CD4-positive, alpha-beta T cell treated with Interleukin-12 subunit alpha and Interleukin-12 subunit beta, for 1 hour (primary cell): ENCODE measurements around the gene ANKRD60.
A peak's percentile ranks its signal among the peaks of the same experiment; 100 is the strongest.

ENCODE experiments used
- DNase-seq: peaks from one replicate; pipeline ENCODE4 v3.0.0-alpha.2; 2020

Gene ANKRD60

DNA sequence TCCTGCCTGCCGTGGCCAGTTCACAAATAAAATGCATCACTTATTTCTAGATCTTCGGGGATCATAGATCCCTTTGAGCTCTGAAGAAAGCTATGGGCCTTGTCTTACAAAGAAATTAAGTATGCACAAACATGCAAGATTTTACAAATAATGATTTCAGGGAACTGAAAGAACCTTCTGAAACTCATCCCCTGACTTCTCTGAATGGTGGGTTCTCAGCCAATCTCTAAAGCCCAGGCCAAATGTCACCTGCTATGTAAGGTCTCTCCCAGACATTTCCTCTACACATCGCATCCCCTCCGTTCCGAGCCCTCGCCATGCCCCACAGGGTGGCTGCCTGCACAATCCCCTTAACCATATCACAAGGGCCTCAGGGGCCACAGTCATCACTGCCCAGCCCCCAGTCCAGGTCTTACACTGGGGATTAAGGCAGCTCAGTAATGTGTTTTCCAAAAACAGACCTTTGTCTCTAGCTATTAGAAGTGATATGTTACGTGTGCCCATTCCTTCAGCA lies 16.1 kb upstream of the ANKRD60 start:
- no peak for DNase-seq

DNA sequence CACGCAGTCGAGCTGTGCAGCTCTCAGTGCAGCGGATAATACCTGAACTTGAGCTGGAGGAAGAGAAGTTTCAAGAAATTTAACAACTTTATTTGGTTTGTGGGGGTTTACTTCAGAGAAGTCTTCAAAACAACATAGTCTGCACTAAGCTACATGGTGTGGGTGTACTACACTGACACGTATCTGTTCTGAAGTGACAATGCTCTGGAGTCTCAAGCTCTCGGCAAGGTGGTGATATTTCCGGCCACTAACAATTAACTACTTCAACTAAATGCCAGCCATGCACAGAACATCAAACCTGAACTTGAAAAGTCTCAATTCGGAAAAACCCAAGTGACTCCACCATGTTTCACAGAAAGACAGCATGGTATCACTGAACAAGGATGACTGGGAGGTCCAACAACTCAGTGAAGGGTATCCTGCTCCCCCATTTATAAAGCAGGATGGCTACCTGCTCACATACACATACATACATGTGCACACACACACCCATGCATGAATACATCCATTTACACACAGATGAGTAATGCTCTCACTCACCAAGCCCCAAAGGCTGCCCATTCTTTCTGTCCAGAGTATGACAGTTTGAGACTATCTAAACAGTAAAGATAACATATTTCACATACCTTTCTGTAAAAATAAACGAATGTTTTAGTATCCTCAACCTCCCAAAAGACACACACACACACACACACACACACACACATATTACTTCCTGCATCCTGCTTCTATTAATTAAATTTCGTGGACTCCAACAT lies 15.4 kb upstream of the ANKRD60 start:
- DNase-seq = no peak

DNA sequence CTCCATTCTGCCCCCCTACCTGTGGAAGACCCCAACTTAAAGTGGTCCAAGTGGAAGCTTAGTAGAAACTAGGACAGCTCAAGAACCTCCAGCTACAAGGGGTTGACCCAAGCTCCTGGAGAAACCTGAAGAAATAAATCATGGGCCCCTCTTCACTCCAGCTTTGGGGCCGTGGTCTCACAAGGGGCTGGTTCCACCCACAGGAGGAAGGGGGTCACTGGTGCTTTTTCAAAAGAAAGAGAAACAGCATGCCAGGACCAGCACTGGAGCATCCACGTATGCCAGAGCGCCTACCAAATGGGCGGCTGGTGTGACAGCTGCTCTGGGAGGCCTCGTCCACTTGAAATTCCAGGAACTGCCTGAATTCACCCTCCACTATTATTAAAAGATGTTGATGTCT lies 14.4 kb upstream of the ANKRD60 start:
- no peak for DNase-seq

DNA sequence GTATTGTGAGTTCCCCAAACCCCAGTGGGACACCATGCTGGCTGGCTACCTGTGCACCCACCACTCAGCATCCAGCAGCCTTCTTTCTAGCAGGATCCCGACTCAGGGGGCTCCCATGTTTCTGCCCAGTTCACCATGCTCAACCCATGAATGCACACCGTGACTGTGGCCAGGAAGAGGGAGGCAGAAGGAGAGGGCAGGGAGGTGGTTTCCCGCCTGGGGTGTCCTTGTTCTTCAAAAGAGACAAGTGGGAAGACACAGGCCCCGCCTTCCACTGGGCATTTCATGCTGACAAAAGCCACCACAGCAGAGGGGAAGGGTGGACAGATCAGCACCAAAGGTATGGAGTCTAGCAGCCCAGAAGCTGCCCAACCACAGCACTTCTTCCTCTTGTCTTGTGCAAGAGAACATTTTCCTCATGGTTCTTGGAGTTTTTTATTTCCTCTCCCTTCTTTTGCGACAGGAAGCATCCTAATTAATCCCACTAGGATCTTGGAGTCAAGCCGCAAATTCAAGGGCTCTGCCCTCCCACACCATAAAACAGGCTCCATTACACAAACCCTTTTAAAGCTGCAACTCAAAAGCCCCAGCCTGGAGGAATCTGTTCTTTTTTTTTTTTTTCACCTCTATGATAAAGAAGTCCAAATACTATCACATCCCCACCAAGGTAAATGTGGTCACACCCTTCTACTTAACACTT lies 13.5 kb upstream of the ANKRD60 start:
- no peak for DNase-seq

DNA sequence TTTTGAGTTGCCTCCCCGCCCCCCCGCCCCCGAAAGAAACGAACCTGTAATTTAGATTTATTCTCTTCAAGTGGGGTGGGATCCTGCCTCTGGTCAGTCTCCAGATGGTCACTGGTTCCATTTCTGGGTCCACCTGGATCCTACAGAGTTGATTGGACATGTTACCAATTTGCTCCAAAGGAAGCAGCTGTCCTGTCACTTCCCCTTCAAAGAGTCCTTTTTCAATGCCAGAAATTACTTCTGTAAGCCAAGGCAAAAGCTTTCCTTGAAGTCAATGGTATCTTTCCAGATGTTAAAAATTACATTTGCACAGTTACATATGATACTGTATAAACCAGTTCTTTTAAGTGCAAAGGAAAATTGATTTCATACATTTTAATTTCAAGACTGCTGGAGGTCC lies 12.0 kb upstream of the ANKRD60 start:
- no peak for DNase-seq

DNA sequence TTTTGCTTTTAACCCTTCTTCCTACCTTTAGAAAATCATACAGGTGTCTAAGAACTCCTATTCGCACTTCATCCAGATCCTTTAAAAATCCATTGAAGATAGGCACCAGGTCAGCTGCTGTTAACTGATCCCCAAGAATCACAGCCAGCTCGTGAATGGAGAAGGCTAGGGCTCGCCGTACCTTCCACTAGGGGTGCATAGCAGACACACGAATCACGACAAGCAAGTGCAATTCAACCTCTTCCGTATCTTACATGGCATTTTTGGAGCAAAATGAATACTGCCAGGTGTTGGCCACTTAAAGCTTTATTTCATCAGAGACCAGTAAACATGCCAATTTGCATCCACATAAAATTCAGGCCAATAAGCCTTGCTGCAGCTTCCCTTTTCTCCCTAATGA lies 10.8 kb upstream of the ANKRD60 start:
- no peak for DNase-seq

DNA sequence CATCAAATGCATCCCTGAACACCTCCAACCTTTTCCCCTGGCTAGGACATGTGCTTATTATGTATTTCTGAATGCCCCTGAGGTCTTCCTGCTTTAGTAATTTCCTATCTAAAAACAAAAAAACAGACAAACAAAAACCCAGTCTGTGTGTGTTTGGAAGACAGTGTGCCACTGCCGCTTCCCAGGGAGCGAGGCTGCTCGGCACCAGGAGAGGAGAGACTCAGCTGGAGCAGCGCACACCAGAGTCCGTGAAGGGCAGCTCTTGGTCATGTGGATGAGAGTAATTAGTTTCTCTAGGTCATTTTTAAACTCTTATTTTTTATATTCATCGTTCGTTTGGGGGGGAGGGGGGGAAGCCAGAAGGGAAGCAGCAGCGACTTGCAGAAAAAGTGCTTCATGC lies 10.0 kb upstream of the ANKRD60 start:
- no peak for DNase-seq

DNA sequence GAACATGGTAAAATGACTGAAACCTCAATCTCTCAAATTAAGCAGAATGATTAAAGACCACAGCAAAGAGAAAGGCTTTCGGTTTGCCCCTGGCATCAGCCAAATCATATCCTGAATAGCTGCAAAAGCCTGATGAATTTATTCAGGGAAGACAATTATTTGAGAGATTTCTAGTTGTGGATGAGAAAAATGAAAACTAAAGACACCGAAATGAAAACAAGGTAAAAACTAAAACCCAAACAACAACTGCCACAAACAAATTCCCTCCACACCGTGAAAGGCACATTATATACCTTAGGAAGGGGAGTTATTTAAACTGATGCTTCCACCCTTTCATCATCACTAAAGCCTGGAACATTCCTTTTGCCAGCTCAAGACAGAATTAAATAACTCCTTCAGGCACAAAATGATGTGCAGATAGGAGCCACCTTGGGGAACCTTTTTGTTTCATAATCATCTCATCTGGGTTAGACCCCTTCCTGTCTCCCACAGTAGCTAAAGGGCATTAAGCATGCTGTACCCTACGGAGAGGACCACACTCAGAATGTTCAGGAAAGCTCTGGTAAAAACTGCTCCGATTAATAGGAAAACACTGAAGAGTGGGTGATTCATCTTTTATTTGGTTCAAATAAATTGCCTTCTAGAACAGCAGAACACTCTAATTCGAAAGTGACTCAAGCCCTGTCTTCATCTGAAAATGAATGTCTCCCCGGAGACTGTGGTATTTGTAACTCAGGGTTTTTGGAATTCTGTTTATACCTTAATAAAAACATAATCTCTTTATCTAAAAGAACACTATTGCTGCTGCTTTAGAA lies 9.1 kb upstream of the ANKRD60 start:
- no peak for DNase-seq

DNA sequence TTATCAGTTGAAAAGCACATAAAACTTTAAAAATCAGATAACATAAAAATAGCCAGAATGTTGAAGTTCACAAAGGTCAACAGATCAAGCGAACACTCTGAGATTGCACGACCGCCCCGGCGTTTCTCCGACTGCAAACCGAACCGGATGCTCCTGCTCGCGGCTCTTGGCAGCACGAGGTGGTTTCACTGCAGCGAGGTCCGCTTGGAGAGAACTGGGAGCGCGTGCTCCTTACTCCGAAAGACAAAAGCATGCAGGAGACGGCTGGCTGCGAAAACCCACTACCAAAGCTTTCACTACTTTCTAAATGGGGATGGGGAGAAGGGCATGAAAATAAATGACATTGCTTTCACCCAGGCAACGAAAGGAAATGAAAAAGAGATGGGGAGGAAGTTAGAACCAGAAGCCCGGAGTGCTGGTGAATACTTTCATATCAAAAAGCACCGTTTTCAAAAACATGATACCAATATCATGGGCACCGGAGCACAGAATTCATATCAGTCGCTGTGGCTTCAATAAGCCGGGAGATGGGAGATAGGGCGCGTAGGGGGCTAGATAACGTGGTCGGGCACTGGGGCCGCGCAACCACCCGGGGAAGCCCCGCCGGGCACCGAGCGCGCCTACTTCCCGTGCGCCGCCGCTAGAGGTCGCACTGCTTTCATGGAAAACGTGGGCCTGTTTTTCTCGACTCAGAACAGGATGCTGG lies 8.3 kb upstream of the ANKRD60 start:
- peak; percentile 84 for DNase-seq

DNA sequence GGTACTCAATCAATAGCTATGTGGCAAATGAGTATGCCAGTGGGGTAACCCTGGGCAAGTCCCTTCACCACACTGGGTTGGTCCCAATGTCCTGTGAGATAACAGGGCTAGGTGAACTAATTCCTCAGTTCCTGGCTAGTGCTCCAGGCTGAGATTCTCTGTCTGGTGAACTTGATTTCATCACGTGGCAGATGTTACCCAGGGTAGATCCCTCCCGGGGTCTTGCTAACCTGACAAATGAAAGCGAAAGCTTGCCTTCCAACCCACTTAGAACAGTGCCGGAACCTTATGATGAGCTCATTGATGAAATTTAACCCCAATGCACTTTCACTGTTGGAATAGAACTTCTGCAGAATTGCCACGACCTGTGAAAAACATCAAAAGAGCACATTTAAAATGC lies 6.6 kb upstream of the ANKRD60 start:
- DNase-seq = no peak

DNA sequence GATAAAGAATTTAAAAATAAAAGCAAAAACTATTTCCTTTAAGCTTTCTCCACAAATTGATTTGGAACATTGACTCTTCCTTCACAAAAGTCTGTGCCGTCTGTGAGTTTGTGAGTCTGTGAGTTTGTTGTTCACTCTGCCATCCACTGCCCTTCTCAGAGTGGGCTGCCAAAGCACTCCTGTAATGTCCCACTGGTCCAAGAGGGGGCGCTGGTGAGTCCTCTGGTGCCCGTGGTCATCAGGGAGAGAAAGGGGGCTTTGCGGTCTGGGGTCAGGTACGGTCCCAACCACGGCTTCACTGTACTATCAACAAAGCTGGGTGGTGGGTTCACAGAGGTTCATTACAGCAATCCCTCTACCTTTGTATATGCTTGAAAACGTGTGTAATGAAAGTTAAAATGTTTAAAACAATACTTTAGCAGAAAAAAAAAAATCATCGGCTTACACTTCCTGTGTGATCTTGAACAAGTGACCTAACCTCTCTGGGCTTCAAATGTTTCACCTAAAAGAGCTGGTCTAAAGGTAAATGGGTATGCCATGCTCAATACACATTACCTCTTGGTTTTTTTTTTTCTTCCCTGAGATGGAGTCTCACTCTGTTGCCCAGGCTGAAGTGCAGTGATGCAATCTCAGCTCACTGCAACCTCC lies 5.6 kb upstream of the ANKRD60 start:
- DNase-seq = peak; percentile 46

DNA sequence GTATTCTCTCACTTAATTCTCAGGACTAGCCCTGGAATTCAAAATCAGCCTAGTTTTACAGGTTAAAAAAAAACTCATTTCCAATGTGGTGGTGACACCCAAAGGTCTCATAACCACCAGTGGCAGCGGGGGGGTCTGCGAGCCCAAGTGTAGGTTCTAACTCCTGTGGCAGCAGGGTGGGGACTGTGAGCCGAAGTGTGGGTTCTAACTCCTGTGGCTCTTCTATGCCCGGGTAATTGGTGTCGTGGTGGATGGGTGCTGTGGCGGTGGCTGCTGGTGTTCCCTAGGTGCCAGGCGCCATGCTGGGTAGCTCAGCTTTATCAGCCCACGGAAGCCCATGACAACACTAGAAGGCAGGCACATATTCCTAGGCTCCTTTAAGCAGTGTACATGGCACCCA lies 4.9 kb upstream of the ANKRD60 start:
- DNase-seq = no peak

DNA sequence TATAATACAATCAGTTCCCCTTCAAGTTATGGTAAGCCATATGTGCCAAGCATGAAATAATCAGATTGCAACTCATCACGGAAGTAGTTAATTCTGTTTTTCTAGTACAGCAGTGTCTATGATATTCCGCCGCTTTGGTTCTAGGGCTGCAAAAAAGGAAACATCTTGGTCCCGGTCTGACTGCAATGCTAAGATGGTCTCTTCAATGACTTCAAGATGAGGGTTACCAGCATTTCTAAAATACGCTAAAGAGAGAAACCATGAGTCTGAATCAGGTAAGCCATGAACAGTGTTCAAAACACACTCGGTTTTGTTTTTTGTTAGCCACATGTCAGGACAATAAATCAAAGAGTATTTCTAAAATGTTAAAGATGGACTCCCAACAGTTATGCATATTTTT lies 3.2 kb upstream of the ANKRD60 start:
- DNase-seq = peak; percentile 22

DNA sequence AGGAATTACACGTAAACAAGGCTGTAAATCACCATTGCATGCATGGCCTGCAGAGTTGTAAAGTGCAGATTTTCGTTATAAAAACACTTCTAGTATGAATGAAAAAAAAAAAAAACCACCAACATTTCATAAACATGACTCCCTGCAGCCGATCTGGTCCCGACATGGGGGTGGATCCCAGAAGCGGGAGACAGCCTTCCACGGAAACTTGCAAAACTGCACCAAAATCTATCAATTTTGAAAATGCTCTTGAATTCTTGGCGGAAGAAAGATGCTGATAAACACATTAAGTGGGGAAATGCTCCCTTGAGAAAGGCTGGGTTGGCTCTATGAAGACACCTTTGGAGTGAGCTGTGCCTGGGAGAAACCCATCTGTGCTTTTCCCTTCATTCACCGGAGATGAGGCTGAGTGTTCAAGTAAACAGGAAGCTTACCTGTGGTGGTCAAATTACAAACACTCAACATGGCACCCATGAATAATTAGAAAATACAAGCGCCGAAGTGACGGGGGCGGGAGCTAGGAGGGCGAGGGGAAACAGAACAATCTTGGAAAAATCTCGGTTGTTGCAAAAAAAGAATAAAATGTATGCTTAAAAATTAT lies 845 bp upstream of the ANKRD60 start:
- no peak for DNase-seq

DNA sequence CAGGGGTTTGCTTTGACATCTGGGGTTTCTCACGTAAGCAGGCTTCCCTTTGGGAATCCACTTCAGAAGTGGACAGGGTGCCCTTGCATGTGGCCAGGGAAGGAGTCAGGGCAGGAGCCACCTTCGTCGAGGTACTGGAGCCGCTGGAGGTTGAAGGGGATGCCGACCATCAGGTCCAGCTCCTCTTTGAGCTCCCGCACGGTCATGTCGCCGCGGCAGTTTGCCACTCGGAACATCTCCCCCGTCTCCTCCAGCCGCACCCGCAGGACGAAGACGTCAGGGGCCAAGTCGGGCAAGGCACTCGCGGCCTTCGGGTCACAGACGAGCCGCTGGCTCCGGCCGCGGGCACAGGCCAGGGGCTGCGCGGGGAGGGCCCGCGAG lies 360 bp downstream of the ANKRD60 start:
- DNase-seq = no peak

DNA sequence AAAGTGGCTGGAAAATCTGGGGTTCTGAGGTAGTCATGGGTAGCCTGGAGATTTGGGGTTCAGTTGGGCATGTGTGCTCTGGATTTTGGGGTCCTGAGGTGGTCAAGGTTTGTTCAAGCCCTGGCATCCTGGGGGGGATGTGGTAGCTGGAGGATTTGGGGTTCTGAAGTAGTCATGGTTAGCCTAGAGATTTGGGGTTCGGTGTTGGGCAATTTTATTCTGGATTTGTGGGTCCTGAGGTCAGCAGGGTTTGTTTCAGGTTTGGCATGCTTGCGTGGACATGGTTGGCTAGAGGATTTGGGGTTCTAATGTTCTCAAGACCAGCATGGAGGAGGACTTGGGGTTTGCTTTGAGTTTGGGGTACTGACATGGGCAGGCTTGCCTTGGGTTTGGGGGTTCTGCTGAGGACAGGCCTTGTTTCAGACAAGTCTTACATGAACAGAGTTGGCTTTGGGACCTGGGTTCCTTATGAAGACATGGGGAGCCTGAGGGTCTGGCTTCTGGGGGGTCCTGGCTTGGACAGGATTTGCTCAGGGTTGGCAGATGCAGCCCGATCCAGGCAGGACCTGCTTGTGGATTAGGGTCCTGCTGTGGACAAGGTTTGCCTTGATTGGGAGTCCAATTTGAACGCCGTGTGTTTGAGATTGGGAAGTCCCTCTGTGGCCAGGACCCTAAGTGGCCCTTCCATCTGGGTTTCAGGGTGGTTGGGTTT lies 906 bp downstream of the ANKRD60 start:
- DNase-seq = no peak

DNA sequence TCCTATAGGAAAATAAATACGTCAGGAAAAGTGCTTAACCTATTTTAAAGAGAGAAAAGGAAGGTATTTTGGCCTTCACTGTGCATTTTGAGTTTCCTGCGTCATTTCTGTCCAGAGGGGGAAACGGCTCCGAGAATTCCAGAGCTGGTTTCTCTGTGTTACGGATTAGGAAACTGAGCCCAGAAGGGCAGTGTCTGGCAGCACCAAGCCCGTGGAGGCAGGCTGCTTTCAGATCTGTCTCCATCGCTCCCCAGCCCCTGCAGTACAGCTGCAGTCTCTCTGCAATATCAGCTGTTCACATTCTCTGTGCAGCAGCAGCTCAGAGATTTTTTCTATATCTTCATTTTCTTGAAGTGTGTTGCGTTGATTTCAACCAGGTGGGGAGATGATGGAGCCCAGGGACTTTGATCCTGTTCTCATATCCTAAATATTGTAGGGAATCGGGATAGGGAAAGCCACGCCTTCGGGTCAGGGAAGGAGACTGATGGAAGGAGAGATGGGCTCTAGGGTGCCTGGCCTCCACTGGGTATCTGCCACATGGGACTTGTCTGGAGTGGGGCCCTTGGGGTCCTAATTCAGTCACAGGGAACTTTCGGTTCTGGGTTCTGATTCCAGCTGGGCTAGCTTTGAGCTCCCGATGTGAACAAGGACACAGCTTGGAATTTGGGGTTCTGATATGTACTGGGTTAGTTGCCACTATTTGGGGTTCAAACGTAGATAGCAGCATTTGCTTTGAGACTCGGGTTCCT lies 2.8 kb downstream of the ANKRD60 start:
- no peak for DNase-seq

DNA sequence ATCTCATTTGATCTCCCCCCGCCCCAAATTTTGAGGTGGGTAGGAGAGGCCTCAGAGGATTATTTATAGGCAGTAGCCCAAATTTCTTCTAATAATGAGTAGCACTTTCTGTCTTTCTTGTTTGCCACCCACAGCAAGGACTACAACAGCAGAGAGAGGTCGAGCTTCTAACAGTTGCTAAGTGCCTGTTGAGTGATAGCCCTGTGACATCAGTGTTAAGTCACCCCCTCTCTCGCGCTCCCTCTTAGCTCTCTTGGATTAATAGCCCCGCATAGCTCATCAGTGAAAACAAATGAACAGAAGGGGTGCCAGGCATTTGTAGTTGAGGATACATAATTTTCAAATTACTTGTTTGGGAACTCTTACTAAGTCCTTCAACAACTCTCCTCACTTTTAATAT lies 3.5 kb downstream of the ANKRD60 start:
- DNase-seq = no peak

DNA sequence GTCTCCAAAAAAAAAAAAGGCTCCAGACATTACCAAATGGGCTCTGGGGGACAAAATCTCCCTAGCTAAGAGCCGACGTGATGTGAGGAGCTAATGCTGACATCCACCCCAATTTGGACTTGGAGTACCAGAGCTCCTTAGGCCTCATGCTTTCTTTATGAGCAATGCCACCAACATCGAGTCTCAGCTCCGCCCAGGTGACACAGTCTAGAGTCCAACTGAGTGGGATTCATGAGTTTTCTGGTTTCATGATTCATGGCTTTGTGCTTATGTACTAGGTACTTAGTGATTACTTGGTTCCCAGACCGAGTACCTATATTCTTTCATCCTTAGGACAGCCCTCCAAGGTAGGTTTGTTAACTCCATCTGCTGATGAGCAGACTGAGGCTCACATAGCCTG lies 4.4 kb downstream of the ANKRD60 start:
- DNase-seq = no peak

DNA sequence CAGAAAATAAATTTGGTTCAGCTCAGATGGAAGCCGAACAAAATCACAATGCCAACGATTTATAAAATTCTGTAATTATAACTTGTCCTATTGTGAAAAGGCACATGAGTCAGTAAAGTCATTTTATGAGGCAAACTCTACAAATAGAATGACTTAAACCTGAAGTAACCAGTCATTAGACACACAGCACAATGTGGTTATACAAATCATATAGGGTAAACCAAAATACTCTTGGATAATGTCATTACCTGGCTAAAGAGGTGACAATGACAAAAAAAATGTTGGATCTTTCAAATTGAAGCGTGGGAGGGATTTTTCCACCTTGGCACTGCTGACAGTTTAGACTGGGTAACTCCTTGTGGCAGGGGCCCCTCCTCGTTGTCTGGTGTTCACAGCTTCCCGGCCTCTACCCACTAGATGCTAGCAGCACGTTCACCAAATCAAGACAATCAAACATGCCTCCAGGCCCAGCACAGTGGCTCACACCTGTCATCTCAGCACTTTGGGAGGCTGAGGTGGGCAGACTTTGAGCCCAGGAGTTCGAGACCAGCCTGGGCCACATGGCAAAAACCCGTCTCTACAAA lies 5.0 kb downstream of the ANKRD60 start:
- no peak for DNase-seq
